CD14-positive monocyte (primary cell): ENCODE data around the gene EML2. TPM values are rescaled to one million over a fixed set of nuclear protein-coding genes. Genes with fewer than 3 reads are reported as not detected.

Experiments
- DNase-seq, 3 donors: peaks; one replicate each; pipeline ENCODE4 v3.0.0-alpha.2; 2011 to 2022
- H2AFZ ChIP-seq: 2 replicates; pipeline ENCODE4 v1.6.0; 2012; ENCODE audit warnings: mild to moderate bottlenecking, low read depth, low read length, inconsistent platforms; ENCODE audit not compliant: insufficient read depth, poor library complexity, severe bottlenecking
- H3K27ac ChIP-seq, 2 donors: 1 replicate in 1 of 2; 2 replicates in 1 of 2; pipeline ENCODE4 v1.5.1; 2012 to 2013; ENCODE audit warnings: low read length in 2 of 2, control low read depth in 1 of 2, inconsistent platforms in 1 of 2, low read depth in 1 of 2, mild to moderate bottlenecking in 1 of 2
- H3K27me3 ChIP-seq, 2 donors: one replicate each; pipeline versions ENCODE4 v1.6.0 to v1.6.1; 2011 to 2013; ENCODE audit warnings: low read length in 2 of 2; ENCODE audit not compliant: control insufficient read depth in 2 of 2, insufficient read depth in 2 of 2
- H3K36me3 ChIP-seq, 2 donors: replicated peaks in 1 of 2; 1 replicate in 1 of 2; 2 replicates in 1 of 2; pipeline versions ENCODE4 v1.5.1 to v1.6.1; 2012 to 2013; ENCODE audit warnings: low read length in 2 of 2, control low read depth in 1 of 2, inconsistent platforms in 1 of 2, mild to moderate bottlenecking in 1 of 2; ENCODE audit not compliant: insufficient read depth in 2 of 2, control insufficient read depth in 1 of 2
- H3K4me1 ChIP-seq, 2 donors: 1 replicate in 1 of 2; 2 replicates in 1 of 2; pipeline versions ENCODE4 v1.5.1 to v1.6.1; 2012 to 2013; ENCODE audit warnings: low read length in 2 of 2, control low read depth in 1 of 2, inconsistent platforms in 1 of 2, mild to moderate bottlenecking in 1 of 2, moderate library complexity in 1 of 2; ENCODE audit not compliant: insufficient read depth in 2 of 2, control insufficient read depth in 1 of 2
- H3K4me2 ChIP-seq: replicated peaks from 2 replicates; pipeline ENCODE3; 2012; ENCODE audit warnings: low read length, moderate library complexity, mild to moderate bottlenecking; ENCODE audit not compliant: poor library complexity, severe bottlenecking; ENCODE audit errors: extremely low read depth
- H3K4me3 ChIP-seq, 3 experiments: fragments of 200-600 bp in 1 of 3; sonication (generic) in 1 of 3; replicated peaks in 1 of 3; 1 replicate in 2 of 3; 2 replicates in 1 of 3; pipeline ENCODE4 v1.5.1; 2011 to 2013; ENCODE audit warnings: low read length in 3 of 3, mild to moderate bottlenecking in 3 of 3, control low read depth in 2 of 3, low read depth in 2 of 3, inconsistent platforms in 1 of 3, moderate library complexity in 1 of 3
- H3K79me2 ChIP-seq: 2 replicates; pipeline ENCODE4 v1.6.0; 2012; ENCODE audit warnings: mild to moderate bottlenecking, control low read depth, inconsistent platforms, low read length, moderate library complexity; ENCODE audit not compliant: insufficient read depth
- H3K9ac ChIP-seq: 2 replicates; pipeline ENCODE4 v1.6.0; 2017; ENCODE audit warnings: low read length, mild to moderate bottlenecking; ENCODE audit not compliant: insufficient read depth, poor library complexity, severe bottlenecking
- H3K9me3 ChIP-seq, 2 donors: replicated peaks in 1 of 2; 1 replicate in 1 of 2; 2 replicates in 1 of 2; pipeline versions ENCODE4 v1.5.1 to v1.6.1; 2012 to 2013; ENCODE audit warnings: low read length in 2 of 2, control low read depth in 1 of 2; ENCODE audit not compliant: control insufficient read depth in 1 of 2, insufficient read depth in 1 of 2
- H4K20me1 ChIP-seq: 2 replicates; pipeline ENCODE4 v1.6.0; 2012; ENCODE audit warnings: mild to moderate bottlenecking, low read length, control low read depth, moderate library complexity; ENCODE audit not compliant: insufficient read depth
- H3K27ac Mint-ChIP-seq, 7 donors: one replicate each; pipeline ENCODE4 v1.8.0; 2020; ENCODE audit warnings: mild to moderate bottlenecking in 7 of 7, mixed read lengths in 7 of 7, moderate library complexity in 6 of 7, inconsistent platforms in 2 of 7
- H3K27me3 Mint-ChIP-seq, 3 donors: one replicate each; pipeline ENCODE4 v1.8.0; 2021 to 2022; ENCODE audit warnings: low read depth in 3 of 3, mild to moderate bottlenecking in 3 of 3, mixed read lengths in 3 of 3, moderate library complexity in 3 of 3, inconsistent platforms in 1 of 3
- H3K36me3 Mint-ChIP-seq, 2 donors: one replicate each; pipeline ENCODE4 v1.8.0; 2020; ENCODE audit warnings: mixed read lengths in 2 of 2, inconsistent platforms in 1 of 2, mild to moderate bottlenecking in 1 of 2
- H3K4me1 Mint-ChIP-seq: one replicate; pipeline ENCODE4 v1.8.0; 2020; ENCODE audit warnings: mild to moderate bottlenecking, mixed read lengths
- H3K4me3 Mint-ChIP-seq, 2 donors: one replicate each; pipeline ENCODE4 v1.8.0; 2020; ENCODE audit warnings: mild to moderate bottlenecking in 2 of 2, mixed read lengths in 2 of 2, moderate library complexity in 1 of 2
- H3K9me3 Mint-ChIP-seq, 7 donors: one replicate each; pipeline ENCODE4 v1.8.0; 2020 to 2022; ENCODE audit warnings: mixed read lengths in 7 of 7, mild to moderate bottlenecking in 6 of 7, moderate library complexity in 6 of 7, inconsistent platforms in 2 of 7
- CTCF ChIP-seq: fragments of 200-600 bp; IDR thresholded peaks from one replicate; pipeline ENCODE4 v1.8.0; 2022; ENCODE audit warnings: antibody characterized with exemption, mild to moderate bottlenecking
- WGBS: methylation state at CpG from one replicate; pipeline ENCODE4 v1.1.5; 2013; ENCODE audit warnings: missing lambda C conversion rate; ENCODE audit not compliant: insufficient coverage; 5-methylcytosine and 5-hydroxymethylcytosine counted together
- intact Hi-C, 2 donors: fragments of 100-400 bp; cut with micrococcal nuclease; formaldehyde crosslinking; loops; one replicate each; pipeline versions ENCODE4 v1.15.0 to v1.15.1; 2023
- polyA minus RNA-seq: library from RNA; depleted of rRNA, polyadenylated mRNA; stranded (reverse); fragments of >200 nt; gene quantifications from 2 replicates; pipeline ENCODE4 v1.2.3, GENCODE V29; 2012
- polyA plus RNA-seq, 3 donors: library from polyadenylated mRNA; depleted of rRNA in 1 of 3; unstranded in 2 of 3; stranded (reverse) in 1 of 3; fragments of 300-500 nt in 2 of 3; fragments of >200 nt in 1 of 3; fragmentation: Illumina TruSeq in 2 of 3; gene quantifications; 1 replicate in 2 of 3; 2 replicates in 1 of 3; pipeline ENCODE4 v1.2.3, GENCODE V29; 2012 to 2021
- total RNA-seq, 12 experiments: library from RNA in 1 of 12; stranded (reverse) in 1 of 12; fragments of 120-200 nt in 1 of 12; gene quantifications; one replicate each; pipeline ENCODE4 v1.2.4 and lab custom pipeline; 2013 to 2026; ENCODE audit warnings: mixed read lengths in 6 of 12, inconsistent platforms in 1 of 12

The EML2 gene, protein sequence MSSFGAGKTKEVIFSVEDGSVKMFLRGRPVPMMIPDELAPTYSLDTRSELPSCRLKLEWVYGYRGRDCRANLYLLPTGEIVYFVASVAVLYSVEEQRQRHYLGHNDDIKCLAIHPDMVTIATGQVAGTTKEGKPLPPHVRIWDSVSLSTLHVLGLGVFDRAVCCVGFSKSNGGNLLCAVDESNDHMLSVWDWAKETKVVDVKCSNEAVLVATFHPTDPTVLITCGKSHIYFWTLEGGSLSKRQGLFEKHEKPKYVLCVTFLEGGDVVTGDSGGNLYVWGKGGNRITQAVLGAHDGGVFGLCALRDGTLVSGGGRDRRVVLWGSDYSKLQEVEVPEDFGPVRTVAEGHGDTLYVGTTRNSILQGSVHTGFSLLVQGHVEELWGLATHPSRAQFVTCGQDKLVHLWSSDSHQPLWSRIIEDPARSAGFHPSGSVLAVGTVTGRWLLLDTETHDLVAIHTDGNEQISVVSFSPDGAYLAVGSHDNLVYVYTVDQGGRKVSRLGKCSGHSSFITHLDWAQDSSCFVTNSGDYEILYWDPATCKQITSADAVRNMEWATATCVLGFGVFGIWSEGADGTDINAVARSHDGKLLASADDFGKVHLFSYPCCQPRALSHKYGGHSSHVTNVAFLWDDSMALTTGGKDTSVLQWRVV
- 21.7 TPM for total RNA-seq (2013)
- polyA plus RNA-seq (10 to 100 TPM; 10.3 to 50.8 (median 11.9) TPM), polyA minus RNA-seq (21.9 and 25.6 TPM in 2 replicates), total RNA-seq (lab: John Stamatoyannopoulos, UW) (3.0 to 19.9 (median 14.9) reads per million in 11 experiments)

GRCh38 chr19:45638930-45639729, at the start of gene EML2:
TSS of gene EML2 (minus strand) at chr19:45639397. CDS start at chr19:45639376, 21 bp downstream.
- Mint-ChIP-seq H3K4me3 (peak within 1 kb of the TSS; percentile 92 to 96), H3K36me3 (peaks cover 0 to 11% of the 10 kb centered on the region in 2 donors), H3K27me3 (peaks cover 10 to 13% (median 10%) of the 10 kb centered on the region in 3 donors), H3K27ac (peak within 1 kb of the TSS in 6 of 7 donors; percentile 82 to 93 (median 84)), H3K9me3 (peaks cover 0 to 3% (median 0%) of the 10 kb centered on the region in 7 donors), H3K4me1 (peaks cover 36% of the 10 kb centered on the region)
- Histone ChIP-seq H3K79me2 (peaks cover 10% of the 10 kb centered on the region), H4K20me1 (peaks cover 4% of the 10 kb centered on the region), H3K9ac (peak within 1 kb of the TSS; percentile 79), H3K4me2 (peak within 1 kb of the TSS; percentile 84), H2AFZ (peak within 1 kb of the TSS; percentile 99), H3K27ac (peak within 1 kb of the TSS in 1 of 2 donors; percentile 80), H3K36me3 (no peaks in the 10 kb centered on the region), H3K27me3 (peaks cover 4 to 8% of the 10 kb centered on the region in 2 donors), H3K9me3 (no peaks in the 10 kb centered on the region), H3K4me1 (peaks cover 50 to 54% of the 10 kb centered on the region in 2 donors), H3K4me3 (peak within 1 kb of the TSS; percentile 58 to 91 (median 83))
- 1% methylated on average over 25 of the region's 52 CpGs for WGBS
- peak; percentile 35 for TF ChIP-seq CTCF
- intact Hi-C loops, result loop anchor here in 1 of 2 donors (5.0 to 10.0 kb wide), 2 partner anchors 42 to 234 kb away; partner anchors contain the start of genes POLR1G and PPP1R13L
- peak in 2 of 3 donors; percentile 16 to 33 for DNase-seq
